Loucy (cell line): ENCODE data around the gene OXTR.

ENCODE experiments used
- EZH2phosphoT487 ChIP-seq: fragments of 200-600 bp; IDR thresholded peaks from 2 replicates; pipeline ENCODE4 v1.6.1; 2018; ENCODE audit warnings: antibody characterized with exemption, mild to moderate bottlenecking, moderate library complexity, borderline replicate concordance
- TF ChIP-seq, protein P1 (sequence below): fragments of 200-600 bp; sonication (generic); conservative IDR thresholded peaks from 2 replicates; pipeline ENCODE4 v1.5.1; 2014; ENCODE audit warnings: mild to moderate bottlenecking, antibody characterized with exemption, low read length

DNA sequence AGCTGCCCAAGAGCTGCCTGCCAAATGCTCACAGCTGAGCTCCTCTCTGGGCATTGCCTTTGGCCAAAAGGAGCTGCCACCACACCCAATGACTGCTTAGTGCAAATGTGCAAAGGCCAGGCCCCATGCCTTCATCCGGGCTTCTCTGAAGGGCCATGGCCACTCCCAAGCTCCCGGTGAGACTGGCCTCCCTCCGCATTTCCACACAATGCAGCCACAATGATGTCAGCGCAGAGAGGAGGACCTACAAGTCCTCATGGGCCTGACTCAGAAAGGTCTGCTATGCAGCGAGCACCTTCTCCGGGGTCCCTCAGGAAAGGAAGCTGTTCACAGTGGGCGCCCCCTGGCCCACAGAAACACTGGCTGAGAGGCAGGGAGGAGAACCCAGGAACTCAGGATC lies 12.7 kb downstream of the OXTR start:
- TF ChIP-seq, protein P1, sequence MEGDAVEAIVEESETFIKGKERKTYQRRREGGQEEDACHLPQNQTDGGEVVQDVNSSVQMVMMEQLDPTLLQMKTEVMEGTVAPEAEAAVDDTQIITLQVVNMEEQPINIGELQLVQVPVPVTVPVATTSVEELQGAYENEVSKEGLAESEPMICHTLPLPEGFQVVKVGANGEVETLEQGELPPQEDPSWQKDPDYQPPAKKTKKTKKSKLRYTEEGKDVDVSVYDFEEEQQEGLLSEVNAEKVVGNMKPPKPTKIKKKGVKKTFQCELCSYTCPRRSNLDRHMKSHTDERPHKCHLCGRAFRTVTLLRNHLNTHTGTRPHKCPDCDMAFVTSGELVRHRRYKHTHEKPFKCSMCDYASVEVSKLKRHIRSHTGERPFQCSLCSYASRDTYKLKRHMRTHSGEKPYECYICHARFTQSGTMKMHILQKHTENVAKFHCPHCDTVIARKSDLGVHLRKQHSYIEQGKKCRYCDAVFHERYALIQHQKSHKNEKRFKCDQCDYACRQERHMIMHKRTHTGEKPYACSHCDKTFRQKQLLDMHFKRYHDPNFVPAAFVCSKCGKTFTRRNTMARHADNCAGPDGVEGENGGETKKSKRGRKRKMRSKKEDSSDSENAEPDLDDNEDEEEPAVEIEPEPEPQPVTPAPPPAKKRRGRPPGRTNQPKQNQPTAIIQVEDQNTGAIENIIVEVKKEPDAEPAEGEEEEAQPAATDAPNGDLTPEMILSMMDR, result no peak
- no peak for TF ChIP-seq EZH2phosphoT487
